ENCODE measurements around the gene RGS13. TPM values are rescaled to one million over a fixed set of nuclear protein-coding genes. Genes with fewer than 3 reads are reported as not detected.

Gene RGS13
- total and polyA plus RNA-seq, 10 of the 15 experiments (the other 5 are each of a cell fraction or from before 2014, with no cell fraction given), result 0.23 to 16.0 (median 0.36) TPM; not detected in 1

DNA sequence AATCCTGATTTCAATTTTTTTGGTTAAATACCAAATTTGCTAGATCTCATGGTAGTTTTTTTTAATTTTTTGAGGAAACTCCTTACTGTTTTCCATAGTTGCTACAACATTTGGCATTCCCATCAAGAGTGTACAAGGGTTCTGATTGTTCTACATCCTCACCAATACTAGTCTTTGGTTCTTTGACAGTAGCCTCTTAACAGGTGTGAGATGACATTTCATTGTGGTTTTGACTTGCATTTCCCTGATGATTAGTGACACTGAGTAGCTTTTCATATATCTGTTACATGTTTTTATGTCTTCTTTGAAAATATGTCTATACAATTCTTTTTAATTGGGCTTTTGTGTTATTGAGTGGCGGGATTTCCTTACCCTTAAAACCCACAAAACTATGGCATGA, 20.9 kb upstream of the RGS13 start:
- 32% methylated on average over 1 of the region's 1 CpG for WGBS (ENCODE audit: insufficient coverage, insufficient replicate concordance, low lambda C conversion rate, missing lambda C conversion rate)
- intact Hi-C loops (cut with micrococcal nuclease; ENCODE audit: unreplicated experiment), result loop anchor here (10.0 kb wide), 1 partner anchor 400 kb away; no protein-coding TSS in a partner anchor
- DNase-seq (ENCODE audit: low read depth, low spot score), result no peak
- ChIA-PET SMC1A (ENCODE audit: uncharacterized antibody, unreplicated experiment) (interaction anchor here (0.7 to 12.1 kb wide), 6 partner anchors 14 to 192 kb away, joined by 3 to 255 read pairs (median 8); no protein-coding TSS in a partner anchor), POLR2A (no interaction called here), RAD21 (ENCODE audit: unreplicated experiment) (interaction anchor here (1.1 to 2.5 kb wide), 2 partner anchors 15 to 138 kb away, joined by 3 to 10 read pairs; no protein-coding TSS in a partner anchor), CTCF (interaction anchor here (1.3 to 9.6 kb wide), 5 partner anchors 27 to 404 kb away, joined by 3 to 211 read pairs (median 4); no protein-coding TSS in a partner anchor)
- FAIRE-seq, result no peak
- H3K27ac ChIP-seq (ENCODE audit: control insufficient read depth, insufficient read depth), result no peak overlapping the region
- H3K27me3 ChIP-seq (replicated peaks in 1 of 2; ENCODE audit: control insufficient read depth in 2 of 2, insufficient read depth in 2 of 2, low read length in 1 of 2), result no peaks in the 10 kb centered on the region; a peak in 2 of 4 replicates
- no peaks in the 10 kb centered on the region for H3K9me3 ChIP-seq (replicated peaks; ENCODE audit: control insufficient read depth, insufficient read depth, low read length)
- in situ Hi-C loops (cut with MboI), result no loop called here
- H3K4me1 ChIP-seq (ENCODE audit: control insufficient read depth, insufficient read depth, low read length), result no peaks in the 10 kb centered on the region
- H3K4me3 ChIP-seq, result no peak overlapping the region
- no peaks in the 10 kb centered on the region for H4K20me1 ChIP-seq (ENCODE audit: control insufficient read depth, insufficient read depth)
- H3K9ac ChIP-seq (ENCODE audit: control insufficient read depth, insufficient read depth, low read length), result no peak overlapping the region
- no peak overlapping the region for H2AFZ ChIP-seq (ENCODE audit: control insufficient read depth, low read depth, low read length)
- TF ChIP-seq ETV6 (conservative IDR thresholded peaks at IDR 0.05 in 1 of 2, IDR thresholded peaks at IDR 0.05 in 1 of 2; ENCODE audit: borderline replicate concordance in 1 of 2, low read depth in 1 of 2), result no peak
- TF ChIP-seq PKNOX1 (IDR thresholded peaks at IDR 0.05), result peak; percentile 52; the same call in 1 of the 2 replicates
- BruUV-seq (replicated peaks), result no TSS peak
- H3K36me3 ChIP-seq (ENCODE audit: control insufficient read depth in 2 of 2, insufficient read depth in 2 of 2, low read length in 1 of 2), result no peaks in the 10 kb centered on the region
- no peak overlapping the region for H3K4me2 ChIP-seq (ENCODE audit: control insufficient read depth, insufficient read depth)
- ATAC-seq, result peak; percentile 74
- H3K79me2 ChIP-seq (ENCODE audit: control insufficient read depth, insufficient read depth, low read length), result no peaks in the 10 kb centered on the region

DNA sequence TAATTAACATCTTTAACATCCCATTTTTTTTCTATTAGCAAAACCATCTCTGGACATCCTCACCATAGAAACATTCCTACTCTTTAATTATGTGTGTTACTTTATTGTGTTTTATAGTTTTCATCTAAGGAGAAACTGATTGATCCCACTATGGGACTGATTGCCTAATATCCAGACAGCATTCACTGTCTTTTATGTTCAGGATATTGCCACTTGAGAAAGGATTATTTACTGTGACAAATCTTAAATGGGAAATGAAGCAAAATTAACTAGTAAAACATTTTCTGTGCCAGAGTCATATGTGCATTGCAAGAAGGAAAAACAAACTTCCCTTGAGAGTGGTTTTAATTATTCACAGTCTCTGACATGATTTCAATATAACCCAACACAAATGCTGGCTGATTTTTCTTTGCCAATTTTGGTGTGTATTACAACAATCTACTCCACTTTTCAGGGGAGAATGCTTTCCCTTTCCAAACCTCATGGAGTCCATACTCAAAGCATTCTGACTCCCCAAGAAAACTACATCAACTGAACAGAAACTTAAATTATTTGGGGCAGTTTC, 15.8 kb upstream of the RGS13 start:
- DNase-seq (ENCODE audit: low read depth, low spot score) (no peak), FAIRE-seq (no peak), ATAC-seq (no peak)
- ChIA-PET CTCF (interaction anchor here (1.4 kb wide), 1 partner anchor 185 kb away, joined by 5 read pairs; no protein-coding TSS in a partner anchor), RAD21 (ENCODE audit: unreplicated experiment) (interaction anchor here (0.6 kb wide), 1 partner anchor 22 kb away, joined by 3 read pairs; no protein-coding TSS in a partner anchor), SMC1A (ENCODE audit: uncharacterized antibody, unreplicated experiment) (interaction anchor here (1.0 to 1.1 kb wide), 2 partner anchors 8 to 142 kb away, joined by 3 to 6 read pairs; no protein-coding TSS in a partner anchor), POLR2A (no interaction called here)
- Histone ChIP-seq H3K4me2 (ENCODE audit: control insufficient read depth, insufficient read depth) (no peak overlapping the region), H3K4me1 (ENCODE audit: control insufficient read depth, insufficient read depth, low read length) (no peaks in the 10 kb centered on the region), H3K9me3 (replicated peaks; ENCODE audit: control insufficient read depth, insufficient read depth, low read length) (no peaks in the 10 kb centered on the region; the same call in 2 of the 3 replicates), H2AFZ (ENCODE audit: control insufficient read depth, low read depth, low read length) (no peak overlapping the region), H3K4me3 (no peak overlapping the region), H4K20me1 (ENCODE audit: control insufficient read depth, insufficient read depth) (no peaks in the 10 kb centered on the region), H3K9ac (ENCODE audit: control insufficient read depth, insufficient read depth, low read length) (no peak overlapping the region), H3K27ac (ENCODE audit: control insufficient read depth, insufficient read depth) (no peak overlapping the region), H3K27me3 (replicated peaks in 1 of 2; ENCODE audit: control insufficient read depth in 2 of 2, insufficient read depth in 2 of 2, low read length in 1 of 2) (no peaks in the 10 kb centered on the region; a peak in 2 of 4 replicates), H3K36me3 (ENCODE audit: control insufficient read depth in 2 of 2, insufficient read depth in 2 of 2, low read length in 1 of 2) (no peaks in the 10 kb centered on the region), H3K79me2 (ENCODE audit: control insufficient read depth, insufficient read depth, low read length) (no peaks in the 10 kb centered on the region)
- BruUV-seq (replicated peaks), result no TSS peak
- TF ChIP-seq, protein P1, sequence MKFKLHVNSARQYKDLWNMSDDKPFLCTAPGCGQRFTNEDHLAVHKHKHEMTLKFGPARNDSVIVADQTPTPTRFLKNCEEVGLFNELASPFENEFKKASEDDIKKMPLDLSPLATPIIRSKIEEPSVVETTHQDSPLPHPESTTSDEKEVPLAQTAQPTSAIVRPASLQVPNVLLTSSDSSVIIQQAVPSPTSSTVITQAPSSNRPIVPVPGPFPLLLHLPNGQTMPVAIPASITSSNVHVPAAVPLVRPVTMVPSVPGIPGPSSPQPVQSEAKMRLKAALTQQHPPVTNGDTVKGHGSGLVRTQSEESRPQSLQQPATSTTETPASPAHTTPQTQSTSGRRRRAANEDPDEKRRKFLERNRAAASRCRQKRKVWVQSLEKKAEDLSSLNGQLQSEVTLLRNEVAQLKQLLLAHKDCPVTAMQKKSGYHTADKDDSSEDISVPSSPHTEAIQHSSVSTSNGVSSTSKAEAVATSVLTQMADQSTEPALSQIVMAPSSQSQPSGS (IDR thresholded peaks at IDR 0.05; ENCODE audit: low read length), result no peak
- TF ChIP-seq HDGF (IDR thresholded peaks at IDR 0.05), result no peak
- no peak for TF ChIP-seq CBX5 (IDR thresholded peaks at IDR 0.05; ENCODE audit: low read depth)
- in situ Hi-C loops (cut with MboI) (no loop called here), intact Hi-C loops (cut with micrococcal nuclease; ENCODE audit: unreplicated experiment) (no loop called here)
